ENCODE measurements around the gene SMC4. TPM values are rescaled to one million over a fixed set of nuclear protein-coding genes. Genes with fewer than 3 reads are reported as not detected.

SMC4 gene
- polyA plus RNA-seq, 1 donor from 2014 or later, result 49.6 TPM

Other genes starting within 250 kb of the SMC4 start
- not detected for gene C3orf80, start 174.2 kb upstream of the SMC4 start, polyA plus RNA-seq
- gene IFT80, start 425 bp upstream of the SMC4 start, polyA plus RNA-seq, result 3.8 TPM
- 21.6 TPM for gene TRIM59, start 50.1 kb downstream of the SMC4 start, polyA plus RNA-seq
- gene KPNA4, start 165.9 kb downstream of the SMC4 start, polyA plus RNA-seq, result 9.5 TPM